Measurements from ENCODE around the gene RNASE13. TPM values are rescaled to one million over a fixed set of nuclear protein-coding genes. Genes with fewer than 3 reads are reported as not detected.

The RNASE13 gene
- total RNA-seq, 1 experiment from 2014 or later = not detected

GRCh38 chr14:21030531-21030930 lies 4.1 kb downstream of the RNASE13 start:
- H2BK120ac ChIP-seq (ENCODE audit: low read depth, low read length, poor library complexity, severe bottlenecking) = no peak overlapping the region
- H3K79me1 ChIP-seq (ENCODE audit: insufficient read depth, low read depth, low read length, poor library complexity, severe bottlenecking) = no peaks in the 10 kb centered on the region
- Mint-ChIP-seq H3K27ac (no peak overlapping the region), H3K4me3 (no peak overlapping the region), H3K9me3 (no peaks in the 10 kb centered on the region), H3K36me3 (ENCODE audit: insufficient read depth in 1 of 3, low read depth in 3 of 3) (no peaks in the 10 kb centered on the region), H3K4me1 (peaks cover 14 to 15% of the 10 kb centered on the region in 2 experiments), H3K27me3 (ENCODE audit: low read depth) (peaks cover 62% of the 10 kb centered on the region)
- H2AFZ ChIP-seq (ENCODE audit: low read length) = no peak overlapping the region
- WGBS (ENCODE audit: extremely low coverage, insufficient read length, low lambda C conversion rate) = no CpG with 5 or more reads among the region's 12 CpGs
- no peak overlapping the region for H4K8ac ChIP-seq (replicated peaks; ENCODE audit: insufficient read length, low read depth, low read length)
- peaks cover under 1% of the 10 kb centered on the region for H3K23me2 ChIP-seq (ENCODE audit: insufficient read length, low read depth, low read length, poor library complexity, severe bottlenecking)
- H2BK15ac ChIP-seq (ENCODE audit: low read depth, low read length) = no peak overlapping the region
- no peak overlapping the region for H3K14ac ChIP-seq (ENCODE audit: insufficient read depth, low read length)
- no peak overlapping the region for H2BK5ac ChIP-seq (ENCODE audit: insufficient read length, low read length)
- no peak overlapping the region for H2BK20ac ChIP-seq (ENCODE audit: low read depth, low read length, poor library complexity, severe bottlenecking)
- no peaks in the 10 kb centered on the region for H3K79me2 ChIP-seq (ENCODE audit: insufficient read depth, low read length)
- H3K18ac ChIP-seq (ENCODE audit: insufficient read length, low read depth, low read length) = no peak overlapping the region
- H3K4me2 ChIP-seq (ENCODE audit: insufficient read depth, insufficient read length, low read length) = no peak overlapping the region
- no peak overlapping the region for H3K56ac ChIP-seq (ENCODE audit: insufficient read length, low read depth, low read length)
- no peak overlapping the region for H4K5ac ChIP-seq (ENCODE audit: insufficient read length, low read depth, low read length)
- H2BK12ac ChIP-seq (ENCODE audit: insufficient read length, low read depth, low read length) = no peak overlapping the region
- H4K91ac ChIP-seq (ENCODE audit: insufficient read length, low read depth, low read length) = no peak overlapping the region
- no peaks in the 10 kb centered on the region for H4K20me1 ChIP-seq (ENCODE audit: control insufficient read depth, insufficient read depth, insufficient read length)
- peaks cover 4% of the 10 kb centered on the region; the same call in 1 of the 2 replicates for H3K4me1 ChIP-seq (ENCODE audit: insufficient read depth, low read length)
- H3K9me3 ChIP-seq (ENCODE audit: control insufficient read depth, low read depth, low read length) = no peaks in the 10 kb centered on the region
- no peak overlapping the region for H3K27ac ChIP-seq (ENCODE audit: insufficient read length, low read depth, low read length)
- no peak overlapping the region for H3T11ph ChIP-seq (ENCODE audit: low read length)
- DNase-seq = no peak
- no peak overlapping the region for H3K9ac ChIP-seq (ENCODE audit: extremely low read depth, insufficient read length, low read length)
- H3K4ac ChIP-seq (ENCODE audit: low read depth, low read length) = no peak overlapping the region
- no peak overlapping the region for H3K23ac ChIP-seq (ENCODE audit: insufficient read length, low read depth, low read length)
- no peak overlapping the region for H2AK5ac ChIP-seq (ENCODE audit: insufficient read length, low read length)
- TF ChIP-seq CTCF (conservative IDR thresholded peaks at IDR 0.05) = no peak
- H3K27me3 ChIP-seq (ENCODE audit: insufficient read depth, low read length) = no peaks in the 10 kb centered on the region; the same call in 1 of the 2 replicates
